ENCODE measurements around the gene TXNDC17.

GRCh38 chr17:6633263-6633662 lies 7.6 kb upstream of the TXNDC17 start:
- TF ChIP-seq CTCF (IDR thresholded peaks at IDR 0.05), result no peak
- no peak for TF ChIP-seq POLR2A (IDR thresholded peaks at IDR 0.05)
